Left lobe of liver (tissue), 2 donors: ENCODE results near the gene CACNB2. TPM values are rescaled to one million over a fixed set of nuclear protein-coding genes. Genes with fewer than 3 reads are reported as not detected.

Experiments
- ATAC-seq: fragments of 200-7000 bp; cut with Tn5 transposase; one replicate; pipeline ENCODE4 v1.9.1; 2020; ENCODE audit warnings: mild to moderate bottlenecking, moderate library complexity
- DNase-seq: peaks from one replicate; pipeline ENCODE4 v3.0.0-alpha.2; 2020; ENCODE audit warnings: low spot score
- total RNA-seq: library from RNA; stranded (reverse); gene quantifications from one replicate; pipeline ENCODE4 v1.2.1, GENCODE V29; 2021
- donor health status: DM: no; HTN: no; CAD: no; lungs with moderate emphysema.
- donor health status: DM: no; HTN: yes; CAD: no.

CACNB2 gene
- total RNA-seq, 1 donor from 2014 or later: 1.6 TPM

GRCh38 chr10:18377898-18378297 lies 237.7 kb downstream of the CACNB2 start:
- DNase-seq (no peak), ATAC-seq (no peak)

DNA sequence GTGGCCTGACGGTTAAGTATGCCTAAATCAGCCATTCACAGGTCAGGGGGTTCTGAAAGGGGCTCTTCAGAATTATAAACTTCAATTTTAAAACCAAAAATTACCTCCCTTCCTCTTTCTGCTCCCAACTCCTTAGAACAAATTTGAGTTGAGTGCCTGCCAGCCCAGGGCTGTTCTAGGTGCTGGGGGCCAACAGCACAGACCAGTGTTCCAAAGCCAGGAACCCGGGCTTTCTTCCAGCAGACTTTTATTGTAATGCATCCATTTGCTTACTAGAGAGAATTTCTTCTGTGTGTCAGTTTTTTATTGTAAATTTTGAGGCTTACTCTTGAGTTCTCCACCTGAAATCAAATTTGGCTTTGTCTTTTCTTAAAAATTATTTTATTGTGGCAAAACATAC lies 238.5 kb downstream of the CACNB2 start:
- peak; percentile 84 for ATAC-seq
- DNase-seq: peak; percentile 62

DNA sequence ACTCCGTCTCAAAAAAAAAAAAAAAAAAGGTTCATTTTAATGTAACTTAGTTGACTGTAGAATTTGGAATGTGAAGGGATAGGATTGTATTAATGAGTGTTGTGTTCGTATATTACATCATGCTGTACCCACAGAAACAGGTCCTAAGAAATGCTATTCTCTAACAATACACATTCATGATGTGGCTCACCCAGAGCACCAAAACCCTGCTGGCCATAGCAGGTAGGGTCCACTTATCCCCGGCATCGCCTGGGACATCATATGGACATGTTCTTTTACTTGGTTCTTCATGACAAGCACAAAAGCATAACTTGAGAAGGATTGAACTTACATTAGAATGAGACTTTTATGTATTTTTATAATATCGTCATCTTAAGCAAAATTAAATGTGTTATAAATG lies 241.5 kb downstream of the CACNB2 start:
- DNase-seq: no peak
- ATAC-seq: no peak

DNA sequence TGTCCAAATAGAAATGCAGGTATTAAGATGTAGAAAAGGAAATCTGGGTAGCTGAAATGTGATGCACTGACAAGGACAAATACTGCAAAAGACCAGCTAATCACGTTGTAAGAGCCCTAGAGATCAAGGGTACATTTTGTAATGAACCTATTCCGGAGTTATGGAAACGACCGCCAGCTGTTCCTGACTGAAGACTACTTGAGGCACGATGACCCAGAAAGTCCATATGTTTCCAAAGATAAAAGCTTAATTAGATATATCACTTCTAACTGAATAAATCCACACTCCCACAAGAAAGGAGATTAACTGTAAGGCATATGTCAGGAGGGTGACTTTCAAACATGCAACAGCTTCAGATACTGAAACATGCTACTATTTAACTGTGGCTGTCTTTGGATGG lies 257.7 kb downstream of the CACNB2 start:
- DNase-seq: no peak
- no peak for ATAC-seq

DNA sequence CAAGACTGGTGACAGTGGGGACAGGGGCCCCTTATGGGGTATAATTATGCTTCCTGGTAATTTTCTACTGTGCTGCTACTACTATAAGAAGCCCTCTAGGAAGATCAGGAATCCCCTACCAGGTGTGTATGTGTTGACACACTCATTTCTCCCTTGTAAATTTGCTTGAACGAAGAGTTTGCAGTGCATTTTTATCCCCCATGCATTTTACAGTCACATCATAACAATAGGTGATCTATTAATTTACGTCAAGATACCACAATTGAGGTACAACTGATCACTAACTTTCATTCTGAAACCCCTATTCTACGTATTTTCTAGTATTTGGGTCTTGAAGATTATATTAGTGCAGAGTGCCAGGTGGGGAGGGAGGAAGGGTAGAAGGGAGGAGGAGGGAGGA lies 258.9 kb downstream of the CACNB2 start:
- no peak for ATAC-seq
- no peak for DNase-seq

GRCh38 chr10:18400201-18400905 lies 260.1 kb downstream of the CACNB2 start:
- ATAC-seq: peak; percentile 93

GRCh38 chr10:18400906-18401245 lies 260.7 kb downstream of the CACNB2 start:
- peak; percentile 89 for ATAC-seq
- peak; percentile 51 for DNase-seq

More at GRCh38 chr10:18400201-18400905, 260.1 kb downstream of the CACNB2 start:
- peak; percentile 66 for DNase-seq

DNA sequence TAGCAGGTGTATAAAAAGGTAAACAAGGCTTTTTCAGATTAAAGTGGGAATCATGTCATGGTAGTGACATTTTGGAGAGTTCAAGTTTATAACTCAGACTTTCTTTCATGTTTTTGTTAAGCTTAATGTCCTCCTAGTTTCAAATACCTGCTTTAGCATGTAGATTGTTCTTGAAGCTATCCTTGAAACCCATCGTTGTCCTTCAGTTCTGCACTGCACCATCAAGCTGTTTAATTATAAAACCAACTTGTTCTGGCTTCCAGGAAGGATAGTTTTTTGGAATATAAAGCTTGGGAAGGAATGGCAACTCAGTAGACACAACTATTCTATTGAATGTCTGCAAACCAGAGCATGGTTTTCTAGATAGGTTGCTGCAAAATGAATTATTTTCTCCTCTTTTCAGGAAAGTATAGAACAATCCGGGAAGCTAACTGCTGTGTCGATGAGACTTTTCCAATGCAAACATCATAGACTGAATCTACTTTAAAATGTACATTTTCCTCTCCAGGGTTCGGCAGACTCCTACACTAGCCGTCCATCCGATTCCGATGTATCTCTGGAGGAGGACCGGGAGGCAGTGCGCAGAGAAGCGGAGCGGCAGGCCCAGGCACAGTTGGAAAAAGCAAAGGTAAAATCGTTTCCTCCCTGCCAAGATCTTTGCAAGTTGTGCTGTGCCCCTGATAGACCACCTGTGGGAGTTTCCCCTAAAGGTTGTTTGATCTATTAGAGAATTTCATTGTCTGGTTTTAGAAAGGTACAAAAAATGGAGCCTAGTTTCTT lies 261.4 kb downstream of the CACNB2 start:
- DNase-seq (no peak), ATAC-seq (peak; percentile 23)

DNA sequence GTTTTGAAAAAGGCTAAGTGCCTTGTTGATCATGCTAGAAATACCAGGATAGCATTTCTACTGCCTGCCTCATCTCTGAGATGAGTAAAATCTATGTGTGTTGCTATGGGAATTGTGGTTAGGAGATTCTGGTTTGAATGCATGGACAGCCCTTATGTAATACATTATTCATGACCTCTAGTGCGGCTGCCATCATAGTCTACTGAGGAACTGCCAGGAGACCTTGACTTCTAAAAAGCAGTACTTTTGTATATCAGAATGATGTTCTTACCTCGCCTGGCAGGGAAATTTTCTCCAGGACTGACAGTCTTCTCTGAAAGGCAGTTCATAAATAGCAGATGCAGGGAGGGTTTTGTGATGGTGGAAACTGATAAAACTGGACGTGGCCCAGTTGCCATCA lies 262.6 kb downstream of the CACNB2 start:
- DNase-seq (no peak), ATAC-seq (no peak)

- DNase-seq: no peak
- no peak for ATAC-seq
Observed at GRCh38 chr10:18404530-18404929, 264.3 kb downstream of the CACNB2 start.

DNA sequence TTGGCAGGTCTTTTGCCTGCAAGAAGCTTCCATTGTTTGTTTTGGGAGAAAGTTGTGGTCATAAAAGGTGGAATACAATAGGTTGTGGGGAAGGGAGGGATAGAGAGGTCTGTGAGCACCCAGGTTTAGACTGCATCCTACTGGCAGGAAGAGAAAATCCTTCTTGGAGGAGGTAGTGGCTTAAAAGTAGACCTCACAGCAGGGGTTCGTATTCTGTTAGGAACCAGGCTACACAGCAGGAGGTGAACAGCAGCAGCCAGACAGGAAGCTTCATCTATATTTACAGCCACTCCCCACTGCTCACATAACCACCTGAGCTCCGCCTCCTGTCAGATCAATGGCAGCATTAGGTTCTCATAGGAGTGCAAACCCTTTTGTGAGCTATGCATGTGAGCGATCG lies 265.9 kb downstream of the CACNB2 start:
- no peak for ATAC-seq
- no peak for DNase-seq

DNA sequence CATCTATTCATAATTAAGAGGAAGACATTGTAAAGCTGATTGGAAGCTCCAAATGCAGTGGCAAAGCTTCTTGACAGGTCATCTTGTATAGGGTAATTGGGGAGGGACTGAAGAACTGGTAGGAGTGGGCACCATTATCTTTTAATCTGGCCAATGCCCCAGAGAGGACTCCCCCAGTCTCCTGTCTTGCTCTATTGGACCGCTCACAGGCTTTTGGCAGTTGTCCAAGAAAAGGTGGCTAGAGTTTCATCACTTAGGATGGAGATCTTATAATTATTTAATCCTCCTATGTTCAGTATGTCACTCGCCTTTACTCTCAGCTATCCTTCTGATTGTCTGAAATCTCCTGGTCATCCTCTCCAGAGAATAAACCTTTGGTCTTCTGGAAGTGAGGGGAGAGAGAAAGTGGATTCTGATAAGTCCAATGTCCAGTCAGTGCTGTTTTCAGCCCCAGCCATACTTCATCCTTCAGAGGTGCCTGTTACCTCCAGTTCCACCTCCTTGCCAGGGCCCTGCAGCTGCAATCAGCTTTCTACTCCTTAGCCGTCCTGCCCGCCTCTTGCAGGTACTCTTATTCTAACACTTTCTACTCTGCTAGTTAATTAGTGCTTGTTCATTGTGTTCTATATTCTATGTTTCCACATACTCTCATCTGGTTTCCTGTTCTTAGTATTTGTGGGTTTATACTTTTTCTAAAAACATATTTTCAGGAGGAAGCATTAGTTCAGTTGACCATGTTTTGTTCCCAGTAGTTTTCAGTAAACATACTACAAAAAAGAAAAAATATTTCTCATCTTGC lies 269.6 kb downstream of the CACNB2 start:
- no peak for DNase-seq
- peak; percentile 51 for ATAC-seq

DNA sequence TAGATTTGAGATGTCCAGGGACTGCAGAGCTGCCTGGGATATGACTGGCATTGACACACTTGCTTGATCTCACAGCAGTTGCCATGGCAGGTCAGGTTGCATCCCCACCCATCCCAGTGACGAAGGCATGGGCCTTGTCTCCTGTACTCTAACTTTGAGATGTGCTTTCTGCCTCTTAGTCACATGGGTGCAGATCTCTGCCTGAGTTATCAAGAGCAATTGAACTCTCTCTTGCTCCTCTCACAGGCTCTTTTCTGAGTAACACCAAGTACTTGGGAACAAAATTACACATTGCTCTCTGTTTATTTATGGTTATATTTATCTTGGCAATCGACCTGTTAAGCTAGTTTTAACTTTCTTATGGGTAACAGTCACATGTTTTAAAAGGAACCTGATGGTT lies 273.8 kb downstream of the CACNB2 start:
- ATAC-seq (peak; percentile 85), DNase-seq (no peak)

DNA sequence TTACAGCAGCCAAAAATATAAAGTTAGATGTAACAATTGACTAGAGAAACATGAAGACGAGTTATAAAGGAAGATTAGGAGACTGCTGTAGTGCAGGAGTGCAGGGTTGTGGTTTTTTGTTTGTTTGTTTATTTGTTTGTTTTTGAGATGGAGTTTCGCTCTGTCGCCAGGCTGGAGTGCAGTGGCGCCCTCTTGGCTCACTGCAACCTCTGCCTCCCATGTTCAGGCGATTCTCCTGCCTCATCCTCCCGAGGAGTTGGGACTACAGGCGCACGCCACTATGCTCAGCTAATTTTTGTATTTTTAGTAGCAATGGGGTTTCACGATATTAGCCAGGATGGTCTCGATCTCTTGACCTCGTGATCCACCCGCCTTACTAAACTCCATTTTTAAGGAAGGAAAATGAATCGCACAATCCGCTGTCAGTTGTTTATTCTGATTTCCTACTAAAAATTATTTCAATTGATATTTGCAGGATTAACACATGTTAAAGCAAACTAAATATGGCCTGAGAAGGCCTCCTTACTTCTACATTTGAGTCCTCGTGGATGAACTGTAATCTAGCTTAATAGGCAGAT lies 277.8 kb downstream of the CACNB2 start:
- DNase-seq: no peak
- no peak for ATAC-seq

- DNase-seq (no peak), ATAC-seq (no peak)
Observed at GRCh38 chr10:18418541-18419215, 278.5 kb downstream of the CACNB2 start.

GRCh38 chr10:18419945-18420344 lies 279.7 kb downstream of the CACNB2 start:
- ATAC-seq: no peak
- DNase-seq: no peak

GRCh38 chr10:18421726-18422293 lies 281.6 kb downstream of the CACNB2 start:
- DNase-seq (no peak), ATAC-seq (no peak)

GRCh38 chr10:18423058-18423637 lies 282.9 kb downstream of the CACNB2 start:
- DNase-seq (no peak), ATAC-seq (no peak)

- ATAC-seq (no peak), DNase-seq (no peak)
Observed at GRCh38 chr10:18424200-18424599, 284.0 kb downstream of the CACNB2 start.

DNA sequence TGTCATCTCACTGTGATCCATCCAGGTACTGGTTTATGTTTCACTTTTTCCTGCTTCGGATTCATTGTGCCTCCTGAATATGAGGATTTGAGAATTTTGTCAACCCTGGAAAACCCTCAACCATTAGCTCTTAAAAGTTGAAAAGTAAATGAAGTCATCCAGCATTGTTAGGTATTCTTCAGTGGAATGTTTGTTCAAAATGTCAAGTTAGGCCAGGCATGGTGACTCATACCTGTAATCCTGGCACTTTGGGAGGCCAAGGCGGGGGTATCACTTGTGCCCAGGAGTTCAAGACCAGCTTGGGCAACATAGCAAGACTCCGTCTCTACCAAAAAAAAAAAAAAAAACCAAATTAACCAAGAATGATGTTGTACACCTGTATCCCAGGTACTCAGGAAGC lies 289.1 kb downstream of the CACNB2 start:
- no peak for ATAC-seq

More for the DNA sequence above, 289.1 kb downstream of the CACNB2 start:
- no peak for DNase-seq
